ENCODE measurements around the gene SPSB4. TPM values are rescaled to one million over a fixed set of nuclear protein-coding genes. Genes with fewer than 3 reads are reported as not detected.

Gene SPSB4
- polyA plus RNA-seq, 3 donors: 13.7 to 17.5 (median 14.1) TPM

- DNase-seq (ENCODE audit: low read depth in 3 of 3, low spot score in 2 of 3): no peak
These were observed 142.1 kb downstream of the SPSB4 start for GRCh38 chr3:141193066-141193830.

Other genes starting within 250 kb of the SPSB4 start
- 100 to 1,000 TPM; 163 to 199 (median 199) TPM for gene SLC25A36, start 109.5 kb upstream of the SPSB4 start, polyA plus RNA-seq (ENCODE audit: insufficient read length in 3 of 3)
- gene PXYLP1, start 180.5 kb downstream of the SPSB4 start, polyA plus RNA-seq (ENCODE audit: insufficient read length in 3 of 3): 10 to 100 TPM; 32.7 to 42.0 (median 41.8) TPM